ENCODE data around the gene PTPRF.

PTPRF gene

GRCh38 chr1:43556782-43557181 lies 26.1 kb downstream of the PTPRF start:
- no peak for DNase-seq

DNA sequence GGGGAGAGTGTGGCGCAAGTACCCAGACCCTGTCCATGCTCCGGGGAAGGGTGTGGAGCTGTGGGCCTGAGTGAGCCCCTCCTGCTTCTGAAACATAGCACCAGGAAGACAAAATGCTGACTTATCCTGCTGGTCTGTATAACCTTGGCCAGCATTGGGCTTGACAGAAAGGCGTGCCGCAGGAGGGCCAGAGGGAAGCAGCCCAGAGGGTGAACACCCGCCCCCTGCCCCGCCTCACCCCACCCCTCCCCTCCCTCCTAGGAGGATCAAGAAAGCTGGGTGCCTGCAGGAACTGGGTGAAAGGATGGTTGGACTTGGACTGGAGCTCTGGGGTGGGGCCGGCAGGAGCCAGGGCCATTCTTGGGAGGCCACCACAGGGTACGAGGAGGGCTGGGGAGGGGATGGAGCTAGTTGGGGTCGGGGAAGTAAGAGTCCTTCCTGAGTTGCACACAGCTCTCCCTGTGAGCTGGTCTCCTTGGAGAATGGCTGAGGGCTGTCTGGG lies 27.1 kb downstream of the PTPRF start:
- DNase-seq, result no peak

DNA sequence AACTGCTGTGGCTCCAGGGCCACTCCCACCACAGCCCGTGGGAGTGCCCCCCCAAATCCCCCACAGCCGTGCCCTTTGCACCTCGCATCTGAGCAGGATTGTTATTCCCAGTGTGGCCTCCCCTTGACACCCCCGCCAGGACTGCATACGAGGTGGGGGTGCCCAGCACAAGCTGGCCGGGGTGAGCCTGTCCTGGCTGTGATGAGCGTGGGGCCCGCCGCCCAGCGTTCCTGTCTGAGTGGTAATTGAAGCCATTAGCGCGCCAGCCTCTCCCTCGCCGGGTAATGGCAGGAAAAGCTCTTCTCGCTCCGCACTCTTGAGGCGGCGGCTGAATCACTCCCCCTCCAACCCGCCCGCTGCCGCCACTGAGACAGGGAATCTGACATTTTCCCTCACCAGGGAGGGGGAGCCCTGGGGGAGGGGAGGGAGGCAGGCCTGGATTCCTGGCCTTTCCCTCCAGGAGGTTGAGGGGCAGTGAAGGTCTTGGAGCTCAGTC lies 27.7 kb downstream of the PTPRF start:
- DNase-seq, result no peak

GRCh38 chr1:43559714-43560113 lies 29.0 kb downstream of the PTPRF start:
- DNase-seq, result no peak

GRCh38 chr1:43560286-43560685 lies 29.6 kb downstream of the PTPRF start:
- DNase-seq, result no peak

DNA sequence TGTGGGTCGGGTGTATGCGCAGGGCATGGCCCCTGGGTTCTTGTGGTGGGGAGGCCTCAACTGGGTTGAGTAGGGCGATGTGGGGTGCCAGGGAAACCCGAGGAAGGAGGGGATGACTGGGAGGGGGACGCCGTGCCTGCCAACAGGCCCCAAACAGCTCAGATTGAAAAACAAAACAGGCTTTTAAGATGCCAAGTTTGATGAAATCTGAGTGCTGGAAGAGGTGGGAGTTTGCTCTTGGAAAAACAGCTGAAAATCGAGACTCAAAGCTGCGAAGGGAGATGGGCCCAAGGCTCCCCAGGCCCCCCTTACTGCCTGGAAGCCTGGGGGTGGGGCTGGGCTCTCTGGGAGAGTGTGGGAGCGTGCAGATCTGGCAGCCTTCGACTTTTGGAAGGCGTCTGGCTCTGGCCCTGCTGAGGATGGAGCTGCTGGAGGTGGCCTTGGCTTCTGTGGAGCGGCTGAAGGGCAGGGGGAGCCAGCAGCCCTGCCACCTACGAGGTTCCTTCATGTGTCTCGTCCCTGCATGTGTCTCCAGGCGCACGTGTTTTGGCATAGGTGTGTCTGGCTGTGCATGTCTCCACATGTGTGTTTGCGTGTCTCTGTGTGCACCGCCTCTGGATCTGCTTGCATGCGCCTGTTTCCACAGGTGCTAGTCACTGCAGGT lies 33.3 kb downstream of the PTPRF start:
- no peak for DNase-seq

DNA sequence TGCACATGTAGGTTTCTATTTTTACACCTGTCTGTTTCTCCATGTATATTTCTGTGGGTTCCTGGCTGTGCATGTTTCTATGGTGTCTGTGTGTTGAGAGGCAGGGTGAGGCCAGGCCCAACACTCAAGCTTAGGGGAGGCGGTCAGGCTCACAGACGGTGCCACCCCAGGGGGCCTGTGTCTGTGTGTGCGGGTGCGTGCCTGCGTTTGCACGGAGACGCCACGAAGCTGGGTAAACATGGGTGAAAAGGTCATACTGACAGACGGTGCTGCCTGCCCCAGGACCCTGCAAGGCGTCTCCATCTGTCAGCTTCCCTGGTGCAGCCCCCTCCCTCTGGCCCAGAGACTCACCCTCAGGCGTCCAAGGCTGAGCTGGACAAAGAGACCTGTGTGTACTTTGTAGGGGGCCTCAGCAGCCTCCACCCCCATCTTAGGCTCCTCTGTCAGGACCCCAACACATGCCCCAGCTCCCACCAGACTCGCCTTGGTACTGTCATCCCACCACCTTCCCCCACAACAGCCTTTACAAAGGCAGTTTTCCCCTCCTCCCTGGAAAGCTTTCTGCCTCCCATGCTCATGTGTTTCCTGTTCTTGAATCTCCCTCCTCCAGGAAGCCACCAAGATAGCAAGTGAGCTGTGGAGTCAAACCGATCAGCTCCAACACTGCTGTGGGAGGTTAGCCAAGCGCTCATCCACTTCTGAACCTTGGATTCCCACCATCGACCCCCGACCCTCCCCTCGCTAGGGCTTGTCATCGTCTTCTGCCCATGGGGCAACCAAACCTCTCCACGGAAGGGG lies 34.1 kb downstream of the PTPRF start:
- no peak for DNase-seq

DNA sequence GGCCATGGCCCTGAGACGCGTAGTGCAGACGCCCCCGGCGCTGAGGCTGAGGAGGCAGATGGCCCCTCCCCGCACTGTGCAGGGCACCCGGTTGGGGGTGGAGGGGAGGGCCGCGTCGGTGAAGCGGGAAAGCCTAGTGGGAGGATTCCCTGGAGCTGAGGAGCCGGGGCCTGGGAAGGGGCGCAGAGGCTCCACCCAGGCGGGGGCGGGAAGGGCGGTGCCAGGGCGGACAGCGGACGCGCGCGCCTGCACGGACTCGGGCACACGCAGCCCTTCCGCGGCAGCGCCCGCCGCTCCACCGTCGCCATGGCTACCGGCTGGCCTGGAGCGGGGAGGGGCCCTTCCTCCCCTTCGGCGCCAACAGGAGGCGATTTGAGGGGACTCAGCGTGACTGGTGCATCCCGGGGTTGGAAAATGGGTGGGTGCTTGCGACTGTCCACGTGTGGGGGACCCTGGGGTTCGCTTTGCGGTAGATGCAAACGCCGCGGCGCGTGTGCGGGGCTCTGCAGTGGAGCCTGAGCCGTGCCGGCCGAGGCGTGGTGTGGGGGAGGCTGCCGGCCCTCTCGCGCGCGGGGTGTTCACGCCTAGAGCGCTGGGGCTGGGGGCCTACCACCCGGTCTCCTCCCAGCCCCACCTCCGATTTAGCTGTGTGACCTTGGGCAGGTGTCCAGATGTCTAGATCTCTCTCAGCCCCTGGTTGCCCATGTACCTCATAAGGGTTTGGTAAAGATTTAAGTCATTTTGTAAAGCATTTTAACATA lies 35.1 kb downstream of the PTPRF start:
- no peak for DNase-seq

DNA sequence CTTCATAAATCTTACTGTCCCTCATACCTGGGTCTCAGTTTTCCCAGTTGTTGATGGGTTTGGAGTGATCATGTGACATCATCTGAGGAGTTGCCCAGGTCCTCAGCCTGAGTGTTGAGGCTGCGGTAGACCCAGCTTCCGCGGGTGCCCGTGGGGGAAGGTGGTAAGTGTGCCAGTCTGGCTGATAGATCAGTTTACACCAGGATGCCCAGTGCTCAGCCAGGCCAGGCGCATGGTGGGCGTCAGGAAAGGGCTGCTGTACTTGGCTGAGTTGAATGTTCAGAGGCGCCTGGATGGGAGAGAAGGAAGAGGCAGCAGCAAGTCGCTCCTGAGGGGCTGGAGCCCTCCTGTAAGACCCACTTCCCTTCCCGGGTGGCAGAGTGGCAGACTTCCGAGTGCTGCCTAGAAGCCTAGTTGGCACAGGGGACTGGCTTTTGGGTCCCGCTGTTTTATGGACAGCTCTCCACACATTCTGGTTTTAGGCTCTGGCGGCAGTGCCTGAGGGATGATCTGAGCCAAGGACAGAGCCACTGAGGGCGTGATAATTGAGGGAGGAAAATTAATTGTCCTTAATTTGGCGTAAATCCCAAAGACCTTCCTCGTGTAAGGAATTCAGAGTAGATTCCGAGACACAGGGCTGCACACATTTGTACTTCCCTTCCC lies 35.8 kb downstream of the PTPRF start:
- no peak for DNase-seq

GRCh38 chr1:43569175-43569574 lies 38.5 kb downstream of the PTPRF start:
- no peak for DNase-seq

GRCh38 chr1:43570277-43570676 lies 39.6 kb downstream of the PTPRF start:
- no peak for DNase-seq

DNA sequence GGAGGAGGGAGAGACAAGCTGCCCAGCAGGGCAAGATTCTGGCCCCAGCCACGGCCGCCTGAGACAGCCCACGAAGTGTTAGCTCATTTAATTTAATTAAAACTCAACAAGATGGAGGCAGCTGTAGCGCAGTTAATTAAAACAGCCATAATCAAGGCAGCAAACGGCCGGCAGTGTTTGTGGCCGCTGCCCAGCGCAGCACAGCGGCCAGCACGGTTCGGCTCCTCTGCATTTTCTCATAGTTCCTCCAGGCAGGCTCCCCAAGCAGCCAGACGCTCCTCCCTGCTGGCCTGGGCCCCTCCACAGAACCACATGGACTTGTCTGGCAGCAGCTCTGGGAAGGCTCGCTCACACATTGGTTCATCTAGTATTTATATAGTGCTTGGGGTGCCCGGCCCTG lies 40.0 kb downstream of the PTPRF start:
- no peak for DNase-seq

- DNase-seq, result no peak
Measured at GRCh38 chr1:43572084-43572483, 41.4 kb downstream of the PTPRF start.

DNA sequence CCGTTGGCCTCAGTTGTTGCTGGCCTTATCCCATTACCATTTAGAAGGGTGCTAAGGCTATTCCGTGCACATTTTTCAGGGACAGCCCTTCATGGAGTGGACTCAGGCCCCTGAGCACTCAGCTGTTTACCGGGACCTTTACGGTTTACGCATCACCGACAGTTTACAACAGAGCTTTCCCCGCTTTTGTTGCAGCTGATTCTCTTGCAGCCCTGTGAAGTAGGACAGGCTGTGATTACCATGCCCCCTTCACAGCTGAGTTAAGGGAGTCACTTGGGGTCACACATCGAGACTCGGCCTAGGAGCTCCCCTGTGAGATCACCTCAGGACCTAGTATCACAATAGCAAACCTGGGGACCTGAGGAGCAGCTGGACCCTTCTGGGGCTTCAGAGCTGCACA lies 41.9 kb downstream of the PTPRF start:
- no peak for DNase-seq

- DNase-seq, result no peak
Measured at GRCh38 chr1:43573066-43573800, 42.5 kb downstream of the PTPRF start.

GRCh38 chr1:43576521-43576920 lies 45.8 kb downstream of the PTPRF start:
- DNase-seq, result no peak

DNA sequence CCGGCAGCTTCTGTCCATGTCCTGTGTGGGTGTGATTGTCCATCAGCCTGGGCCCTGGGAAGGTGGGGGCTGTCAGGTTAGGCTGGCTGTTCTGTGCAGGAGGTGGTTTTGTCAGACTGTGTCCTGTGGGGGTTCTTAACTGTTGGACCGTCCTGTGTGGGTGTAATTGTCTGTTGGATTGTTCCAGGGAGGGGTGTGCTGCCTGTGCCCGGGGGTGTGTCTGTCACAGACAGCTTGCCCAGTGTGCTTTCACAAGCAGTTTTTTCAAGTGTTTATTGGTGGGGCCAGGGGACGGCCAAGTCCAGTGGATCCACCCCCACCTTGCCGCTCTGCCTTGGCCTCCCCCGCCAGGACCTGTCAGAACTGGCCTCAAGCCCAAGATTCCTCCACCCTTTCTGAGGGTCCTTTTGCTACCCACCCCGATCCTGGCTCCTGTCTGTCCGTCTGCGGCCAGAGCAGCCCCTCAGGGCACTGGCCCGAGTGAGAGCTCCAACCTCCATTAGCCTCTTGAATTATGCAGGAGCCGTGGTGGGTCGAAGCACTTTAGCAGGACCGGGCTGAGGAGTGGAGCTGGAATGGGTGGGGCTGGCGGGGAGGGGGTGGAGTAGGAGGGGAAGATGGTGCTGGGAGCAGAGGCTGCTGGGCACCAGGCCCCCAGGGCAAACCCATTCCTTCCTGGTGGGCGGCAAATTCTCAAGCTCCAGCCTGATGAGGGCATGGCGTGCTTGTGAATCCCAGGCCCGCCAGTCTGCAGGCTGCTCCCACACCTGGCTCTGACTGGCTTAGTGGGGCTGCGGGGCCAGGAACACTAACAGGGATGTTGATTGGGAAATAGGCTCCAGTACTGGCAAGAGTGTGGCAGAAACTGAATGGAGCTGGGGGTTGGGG lies 47.2 kb downstream of the PTPRF start:
- DNase-seq, result no peak

DNA sequence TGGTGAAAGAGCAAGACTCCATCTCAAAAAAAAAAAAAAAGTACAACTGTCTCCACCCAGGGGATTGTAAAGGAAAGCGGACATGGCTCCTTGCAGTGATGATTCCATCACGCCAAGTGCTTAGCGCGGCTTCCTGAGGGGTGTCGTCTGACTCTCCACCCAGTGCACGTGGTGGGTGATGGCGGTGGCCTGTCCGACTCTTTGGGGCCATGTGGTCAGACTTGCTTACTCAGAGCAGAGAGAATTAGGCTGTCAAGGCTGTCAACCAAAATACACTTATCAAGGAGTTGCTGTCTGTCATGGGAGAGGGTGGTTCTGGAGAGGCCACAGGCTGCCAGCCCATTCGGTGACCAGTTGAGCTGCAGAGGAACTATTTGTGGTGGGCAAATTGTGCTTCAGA lies 49.4 kb downstream of the PTPRF start:
- no peak for DNase-seq

DNA sequence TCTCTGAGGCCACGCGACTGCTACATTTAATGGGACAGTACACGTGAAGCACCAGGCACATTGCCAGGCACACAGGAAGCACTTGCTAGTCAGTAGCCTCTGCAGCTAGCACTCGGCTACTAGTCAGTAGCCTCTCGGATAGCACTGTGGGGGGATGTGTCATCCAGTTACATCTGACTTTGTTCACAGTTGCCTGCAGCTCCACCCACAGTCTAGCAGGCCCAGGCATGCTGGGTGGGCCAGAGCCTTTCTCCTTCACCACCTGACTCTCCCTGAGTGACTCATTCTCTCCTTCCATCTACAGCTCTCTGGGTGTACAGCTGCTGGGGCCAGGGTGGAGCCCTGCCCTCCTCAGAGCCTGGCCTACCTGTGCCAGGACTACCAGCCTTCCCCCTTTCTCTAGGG lies 51.5 kb downstream of the PTPRF start:
- no peak for DNase-seq

GRCh38 chr1:43583058-43583457 lies 52.4 kb downstream of the PTPRF start:
- no peak for DNase-seq

DNA sequence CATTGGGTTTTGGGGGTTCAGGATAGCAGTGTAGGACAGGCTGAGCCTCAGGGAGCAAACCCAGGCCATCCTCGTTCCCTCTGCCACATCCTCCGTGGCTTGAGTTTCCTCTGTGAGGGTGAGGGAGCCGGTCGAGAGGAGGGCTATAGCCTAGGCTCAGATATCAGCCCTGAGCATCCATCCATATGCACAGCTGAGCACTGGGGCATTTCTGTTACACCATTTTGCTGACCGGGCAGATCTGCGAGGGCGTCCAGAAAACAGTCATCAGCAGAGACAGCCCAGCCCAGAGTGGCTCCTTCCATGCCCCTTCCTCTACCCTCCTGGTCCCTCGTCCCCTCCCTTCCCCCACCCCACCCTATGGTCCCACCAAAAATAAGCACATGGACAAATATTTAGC lies 53.5 kb downstream of the PTPRF start:
- no peak for DNase-seq

Data from KG1 (cell line).